Right renal pelvis (tissue), 4 donors: ENCODE data around the gene SLC9A9. TPM values are rescaled to one million over a fixed set of nuclear protein-coding genes. Genes with fewer than 3 reads are reported as not detected.
A peak's percentile ranks its signal among the peaks of the same experiment; 100 is the strongest.

Experiments used
- DNase-seq, 4 donors: peaks; one replicate each; pipeline ENCODE4 v3.0.0-alpha.2; 2013; ENCODE audit warnings: low read depth in 4 of 4, low spot score in 3 of 4, missing footprints in 1 of 4
- polyA plus RNA-seq, 4 donors: library from polyadenylated mRNA; unstranded; fragments of 120-200 nt; gene quantifications; one replicate each; pipeline ENCODE4 v1.2.1, GENCODE V29; 2013; ENCODE audit not compliant: insufficient read length in 4 of 4

The SLC9A9 gene
- polyA plus RNA-seq, 4 donors = 4.9 to 8.0 (median 6.0) TPM

GRCh38 chr3:143604402-143605185, 243.7 kb downstream of the SLC9A9 start:
- DNase-seq = no peak

GRCh38 chr3:143603774-143604173, 244.5 kb downstream of the SLC9A9 start:
- DNase-seq = no peak

- no peak for DNase-seq
These were observed 246.4 kb downstream of the SLC9A9 start for GRCh38 chr3:143601723-143602484.

GRCh38 chr3:143600756-143601718, 247.2 kb downstream of the SLC9A9 start:
- no peak for DNase-seq

GRCh38 chr3:143597774-143598652, 250.3 kb downstream of the SLC9A9 start:
- DNase-seq = no peak

GRCh38 chr3:143596957-143597642, 251.2 kb downstream of the SLC9A9 start:
- peak; percentile 38 to 61 (median 48) for DNase-seq

- no peak for DNase-seq
These were observed 252.7 kb downstream of the SLC9A9 start for GRCh38 chr3:143595456-143596077.

GRCh38 chr3:143594206-143594605, 254.1 kb downstream of the SLC9A9 start:
- no peak for DNase-seq

- no peak for DNase-seq
These were observed 257.6 kb downstream of the SLC9A9 start for GRCh38 chr3:143590660-143591059.

GRCh38 chr3:143586576-143586975, 261.7 kb downstream of the SLC9A9 start:
- DNase-seq = no peak

- DNase-seq = no peak
These were observed 262.4 kb downstream of the SLC9A9 start for GRCh38 chr3:143585720-143586456.

GRCh38 chr3:143584474-143584873, 263.8 kb downstream of the SLC9A9 start:
- DNase-seq = no peak

GRCh38 chr3:143581972-143582722, 266.1 kb downstream of the SLC9A9 start:
- no peak for DNase-seq

- no peak for DNase-seq
These were observed 269.3 kb downstream of the SLC9A9 start for GRCh38 chr3:143578810-143579435.

GRCh38 chr3:143576568-143577270, 271.5 kb downstream of the SLC9A9 start:
- DNase-seq = no peak

- DNase-seq = no peak
These were observed 273.3 kb downstream of the SLC9A9 start for GRCh38 chr3:143574933-143575332.
